Measurements from ENCODE around the gene PDIA3.
"Not testable (repeated sequence)": the region's sequence is repeated elsewhere in the genome, so short reads cannot be mapped to it uniquely, and the experiment has no call there.

The PDIA3 gene

GRCh38 chr15:43746245-43746902 lies at the start of gene PDIA3:
TSS of gene PDIA3 (plus strand) at chr15:43746438. CDS start at chr15:43746540, 102 bp downstream.
- DNase-seq, result peak; percentile 87

GRCh38 chr15:43702174-43702573 lies 44.1 kb upstream of the PDIA3 start:
- no peak for DNase-seq

- no peak for DNase-seq
These were observed 43.4 kb upstream of the PDIA3 start for GRCh38 chr15:43702701-43703424.

- not testable (repeated sequence) for DNase-seq
These were observed 35.7 kb upstream of the PDIA3 start for GRCh38 chr15:43710431-43711131.

- DNase-seq, result no peak
These were observed 23.1 kb upstream of the PDIA3 start for GRCh38 chr15:43723151-43723550.

- not testable (repeated sequence) for DNase-seq
These were observed 19.9 kb upstream of the PDIA3 start for GRCh38 chr15:43726306-43726705.

- not testable (repeated sequence) for DNase-seq
These were observed 18.0 kb upstream of the PDIA3 start for GRCh38 chr15:43728053-43728725.

- no peak for DNase-seq
These were observed 10.8 kb upstream of the PDIA3 start for GRCh38 chr15:43735416-43735815.

GRCh38 chr15:43746903-43747309 lies 668 bp downstream of the PDIA3 start:
- not testable (repeated sequence) for DNase-seq

- no peak for DNase-seq
These were observed 2.1 kb downstream of the PDIA3 start for GRCh38 chr15:43748376-43748775.

GRCh38 chr15:43749690-43750345 lies 3.6 kb downstream of the PDIA3 start:
- DNase-seq, result peak; percentile 24

GRCh38 chr15:43751885-43752284 lies 5.6 kb downstream of the PDIA3 start:
- DNase-seq, result no peak

- DNase-seq, result no peak
These were observed 16.6 kb downstream of the PDIA3 start for GRCh38 chr15:43762824-43763223.

GRCh38 chr15:43763819-43764446 lies 17.7 kb downstream of the PDIA3 start:
- DNase-seq, result no peak

GRCh38 chr15:43769584-43770228 lies 23.5 kb downstream of the PDIA3 start:
- DNase-seq, result peak; percentile 58

- DNase-seq, result no peak
These were observed 25.6 kb downstream of the PDIA3 start for GRCh38 chr15:43771816-43772215.

- no peak for DNase-seq
These were observed 26.4 kb downstream of the PDIA3 start for GRCh38 chr15:43772624-43773023.

GRCh38 chr15:43774062-43774461 lies 27.8 kb downstream of the PDIA3 start:
- no peak for DNase-seq

- DNase-seq, result no peak
These were observed 29.2 kb downstream of the PDIA3 start for GRCh38 chr15:43775411-43775965.

- DNase-seq, result no peak
These were observed 30.0 kb downstream of the PDIA3 start for GRCh38 chr15:43776101-43776717.
